Endothelial cell (in vitro differentiated cells): Measurements from ENCODE around the gene MC4R. TPM values are rescaled to one million over a fixed set of nuclear protein-coding genes. Genes with fewer than 3 reads are reported as not detected.

ENCODE experiments used
- DNase-seq: peaks from one replicate; pipeline ENCODE4 v3.0.0; 2021; ENCODE audit warnings: low spot score
- H3K27ac Mint-ChIP-seq: one replicate; pipeline ENCODE4 v1.8.0; 2021; ENCODE audit warnings: mixed read lengths, inconsistent platforms; ENCODE audit not compliant: unreplicated experiment
- H3K27me3 Mint-ChIP-seq: one replicate; pipeline ENCODE4 v1.8.0; 2021; ENCODE audit warnings: mild to moderate bottlenecking, moderate library complexity, mixed read lengths, inconsistent platforms; ENCODE audit not compliant: unreplicated experiment
- H3K36me3 Mint-ChIP-seq: one replicate; pipeline ENCODE4 v1.8.0; 2021; ENCODE audit warnings: mild to moderate bottlenecking, low read depth, mixed read lengths, inconsistent platforms; ENCODE audit not compliant: unreplicated experiment
- H3K4me1 Mint-ChIP-seq: one replicate; pipeline ENCODE4 v1.8.0; 2021; ENCODE audit warnings: mild to moderate bottlenecking, mixed read lengths, inconsistent platforms; ENCODE audit not compliant: unreplicated experiment
- H3K4me3 Mint-ChIP-seq: one replicate; pipeline ENCODE4 v1.8.0; 2021; ENCODE audit warnings: mild to moderate bottlenecking, mixed read lengths, inconsistent platforms; ENCODE audit not compliant: unreplicated experiment
- H3K9me3 Mint-ChIP-seq: one replicate; pipeline ENCODE4 v1.8.0; 2021; ENCODE audit warnings: mixed read lengths, inconsistent platforms; ENCODE audit not compliant: unreplicated experiment
- CTCF ChIP-seq: fragments of 200-600 bp; sonication (generic); IDR thresholded peaks from one replicate; pipeline ENCODE4 v1.5.0; 2021; ENCODE audit warnings: antibody characterized with exemption; ENCODE audit not compliant: unreplicated experiment
- total RNA-seq: library from RNA; stranded (reverse); fragmentation: NEBNext Ultra II Directional; extraction: Animal tissue kit (Norgen Biotek cat#: 25700); gene quantifications from one replicate; pipeline ENCODE4 v1.2.1, GENCODE V29; 2021; ENCODE audit not compliant: unreplicated experiment

Gene MC4R
- total RNA-seq, 1 donor from 2014 or later: not detected

GRCh38 chr18:60389314-60389713 lies 16.7 kb upstream of the MC4R start:
- no peak for TF ChIP-seq CTCF
- H3K4me1 Mint-ChIP-seq: no peaks in the 10 kb centered on the region
- no peak overlapping the region for H3K4me3 Mint-ChIP-seq
- H3K9me3 Mint-ChIP-seq: no peaks in the 10 kb centered on the region
- no peaks in the 10 kb centered on the region for H3K27me3 Mint-ChIP-seq
- no peak for DNase-seq
- no peak overlapping the region for H3K27ac Mint-ChIP-seq
- H3K36me3 Mint-ChIP-seq: no peaks in the 10 kb centered on the region

GRCh38 chr18:60385693-60386092 lies 13.1 kb upstream of the MC4R start:
- DNase-seq: no peak
- Mint-ChIP-seq H3K4me1 (no peaks in the 10 kb centered on the region), H3K27me3 (no peaks in the 10 kb centered on the region), H3K27ac (no peak overlapping the region), H3K9me3 (no peaks in the 10 kb centered on the region), H3K36me3 (no peaks in the 10 kb centered on the region), H3K4me3 (no peak overlapping the region)
- no peak for TF ChIP-seq CTCF

- no peaks in the 10 kb centered on the region for H3K27me3 Mint-ChIP-seq
- no peak overlapping the region for H3K4me3 Mint-ChIP-seq
- H3K9me3 Mint-ChIP-seq: no peaks in the 10 kb centered on the region
- H3K4me1 Mint-ChIP-seq: no peaks in the 10 kb centered on the region
- TF ChIP-seq CTCF: no peak
- DNase-seq: no peak
- no peaks in the 10 kb centered on the region for H3K36me3 Mint-ChIP-seq
- no peak overlapping the region for H3K27ac Mint-ChIP-seq
These were observed 11.3 kb upstream of the MC4R start for GRCh38 chr18:60383893-60384292.

GRCh38 chr18:60377778-60378469 lies 5.3 kb upstream of the MC4R start:
- Mint-ChIP-seq H3K27me3 (no peaks in the 10 kb centered on the region), H3K9me3 (no peaks in the 10 kb centered on the region), H3K36me3 (no peaks in the 10 kb centered on the region), H3K4me1 (no peaks in the 10 kb centered on the region), H3K27ac (no peak overlapping the region), H3K4me3 (no peak overlapping the region)
- no peak for DNase-seq
- no peak for TF ChIP-seq CTCF

- Mint-ChIP-seq H3K36me3 (no peaks in the 10 kb centered on the region), H3K4me1 (no peaks in the 10 kb centered on the region), H3K27me3 (no peaks in the 10 kb centered on the region), H3K9me3 (no peaks in the 10 kb centered on the region), H3K4me3 (no peak overlapping the region), H3K27ac (no peak overlapping the region)
- DNase-seq: no peak
- no peak for TF ChIP-seq CTCF
These were observed 443 bp downstream of the MC4R start for GRCh38 chr18:60372132-60372531.
